NCI-H2171 (cell line): ENCODE measurements around the gene ITGB1.
"Not testable (repeated sequence)": the region's sequence is repeated elsewhere in the genome, so short reads cannot be mapped to it uniquely, and the experiment has no call there.

Source experiments
- DNase-seq: peaks from one replicate; lab custom pipeline; 2025; lab: John Stamatoyannopoulos, UW

ITGB1 gene

DNA sequence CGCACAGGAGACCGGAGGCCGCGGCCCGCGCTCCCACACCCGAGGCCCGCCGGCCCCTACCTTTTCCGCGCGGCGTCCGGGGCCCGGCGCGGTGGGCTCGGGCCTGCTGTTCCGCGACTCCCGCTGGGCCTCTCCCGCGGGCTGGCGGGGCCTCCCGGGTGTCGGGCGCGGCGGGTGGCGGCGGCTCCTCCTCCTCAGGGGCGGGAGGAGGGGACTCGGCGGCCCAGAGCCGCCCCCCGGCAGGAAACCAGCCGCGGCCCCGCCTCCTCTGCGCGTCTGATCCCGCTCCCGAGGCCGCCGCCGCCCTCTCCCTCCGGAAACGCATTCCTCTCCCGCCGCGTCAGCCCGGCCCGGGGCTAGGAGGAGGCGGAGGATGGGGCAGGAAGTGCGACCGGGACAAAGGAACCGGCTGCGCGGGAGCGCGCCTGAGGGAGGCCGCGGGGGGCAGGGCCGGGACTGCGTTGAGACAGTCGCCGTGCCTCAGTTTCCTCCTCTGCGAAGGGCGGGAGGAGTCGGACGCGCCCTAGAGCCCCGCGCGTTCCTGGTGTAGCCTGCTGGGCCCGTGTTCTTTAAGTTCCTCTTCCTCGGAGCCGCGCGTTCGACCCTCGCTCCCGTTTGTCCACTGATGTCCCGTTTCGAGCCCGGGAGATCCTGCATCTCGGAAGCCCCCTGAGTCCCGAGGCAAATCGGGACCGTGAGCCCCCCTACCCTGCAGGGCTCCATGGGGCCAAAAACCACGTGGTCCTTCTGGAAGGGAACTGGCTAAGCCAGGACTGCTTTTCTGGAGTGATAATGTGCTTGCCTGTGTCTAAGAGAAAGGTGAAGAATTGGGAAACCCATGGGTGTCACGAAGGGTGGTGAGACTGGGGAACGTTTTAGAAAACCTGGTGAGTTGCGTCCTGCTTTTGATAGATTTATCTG, at the start of gene ITGB1:
Gene ITGB1 (minus strand): TSS at position 146 of the 921 bp plus-strand sequence. CDS start 22,672 bp downstream, outside the sequence.
- DNase-seq: peak; percentile 88

DNA sequence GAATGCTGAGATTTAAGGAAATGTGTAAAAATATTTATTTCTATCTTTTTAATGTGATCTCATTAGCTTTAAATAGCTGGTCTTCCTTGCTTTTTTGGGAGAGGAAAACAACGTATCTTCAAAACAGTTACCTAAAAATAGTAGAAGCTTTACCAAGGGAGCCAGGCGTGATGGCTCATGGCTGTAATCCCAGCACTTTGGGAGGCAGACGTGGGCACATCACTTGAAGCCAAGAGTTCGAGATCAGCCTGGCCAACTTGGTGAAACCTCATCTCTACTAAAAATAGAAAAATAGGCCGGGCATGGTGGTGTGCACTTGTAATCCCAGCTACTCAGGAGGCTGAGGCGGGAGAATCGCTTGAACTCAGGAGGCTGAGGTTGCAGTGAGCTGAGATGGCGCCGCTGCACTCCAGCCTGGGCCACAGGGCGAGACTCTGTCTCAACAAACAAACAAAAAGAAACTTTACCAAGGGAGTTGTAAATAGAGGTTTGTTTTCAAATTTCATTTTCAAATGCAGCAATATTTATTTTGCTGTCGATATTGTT, 48.4 kb upstream of the ITGB1 start:
- no peak for DNase-seq

DNA sequence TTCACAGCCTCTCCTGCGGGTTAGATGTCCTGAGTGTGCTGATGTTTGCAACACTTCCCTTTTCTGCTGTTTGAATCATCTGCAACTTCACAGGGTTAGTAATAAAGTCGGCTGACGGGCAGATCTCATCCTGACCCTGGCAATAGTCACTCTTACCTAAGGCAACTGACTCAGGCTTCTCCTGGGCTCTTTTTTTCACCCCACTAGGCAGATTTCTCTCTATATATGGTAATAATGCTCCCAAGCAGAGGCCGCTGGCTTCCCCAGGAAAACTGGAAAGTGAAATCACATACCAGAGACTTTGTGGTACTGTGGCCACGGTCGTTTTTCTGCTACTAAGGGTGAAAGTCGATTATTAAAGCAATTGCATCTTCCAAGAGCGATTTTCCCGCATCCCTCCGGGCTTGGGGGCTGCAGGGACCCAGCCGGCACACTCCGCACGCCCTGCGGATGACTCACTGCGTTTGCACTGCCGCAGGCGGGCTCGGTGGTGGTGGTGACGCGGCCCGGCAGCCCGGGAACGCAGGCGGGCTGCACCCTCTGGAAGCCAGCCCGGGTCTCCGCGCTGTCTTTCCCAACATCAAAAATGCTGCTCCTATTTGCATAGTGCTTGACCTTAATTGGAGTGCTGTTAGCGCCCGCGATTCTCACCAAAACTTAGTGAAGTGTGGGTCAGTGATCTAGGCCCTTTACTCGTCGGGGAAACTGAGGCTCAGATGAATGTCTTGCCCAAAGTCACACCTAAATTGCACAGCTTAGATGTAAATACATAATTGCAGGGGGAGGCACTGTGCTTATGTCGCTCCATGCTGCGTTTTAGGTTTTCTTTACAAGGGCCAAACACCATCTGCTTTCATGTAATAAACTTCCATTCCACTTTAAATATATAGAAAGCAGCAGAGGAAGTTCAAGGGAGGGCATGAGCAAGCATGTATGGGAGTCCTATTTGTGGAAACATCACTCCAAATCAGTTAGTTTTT, 47.6 kb upstream of the ITGB1 start:
- no peak for DNase-seq

DNA sequence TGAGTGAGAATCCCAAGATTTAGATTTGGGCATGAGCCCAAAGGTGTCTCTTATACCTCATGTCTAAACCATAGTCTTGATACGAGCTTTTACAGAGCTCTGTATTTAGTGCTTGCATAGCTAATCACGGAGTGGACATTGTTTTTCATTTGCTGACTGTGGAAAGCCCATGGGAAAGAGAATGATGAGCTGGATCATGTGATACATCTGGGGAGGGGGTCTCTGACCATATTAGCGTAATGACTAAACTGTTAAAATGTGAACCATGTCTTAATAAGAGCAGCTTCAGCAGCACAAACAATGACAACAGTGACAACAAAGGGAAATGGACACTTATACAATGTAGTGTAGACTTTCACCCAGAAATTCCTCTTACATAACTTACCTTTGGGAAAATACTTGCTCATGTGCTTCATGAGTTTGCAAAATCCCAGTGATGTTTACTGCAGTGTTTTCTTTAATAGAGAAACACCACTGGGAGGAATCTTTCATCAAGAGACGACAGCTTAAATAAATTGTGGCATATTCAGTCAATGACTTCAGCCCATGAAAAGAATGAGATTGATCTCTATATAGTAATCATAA, 44.0 kb upstream of the ITGB1 start:
- no peak for DNase-seq

DNA sequence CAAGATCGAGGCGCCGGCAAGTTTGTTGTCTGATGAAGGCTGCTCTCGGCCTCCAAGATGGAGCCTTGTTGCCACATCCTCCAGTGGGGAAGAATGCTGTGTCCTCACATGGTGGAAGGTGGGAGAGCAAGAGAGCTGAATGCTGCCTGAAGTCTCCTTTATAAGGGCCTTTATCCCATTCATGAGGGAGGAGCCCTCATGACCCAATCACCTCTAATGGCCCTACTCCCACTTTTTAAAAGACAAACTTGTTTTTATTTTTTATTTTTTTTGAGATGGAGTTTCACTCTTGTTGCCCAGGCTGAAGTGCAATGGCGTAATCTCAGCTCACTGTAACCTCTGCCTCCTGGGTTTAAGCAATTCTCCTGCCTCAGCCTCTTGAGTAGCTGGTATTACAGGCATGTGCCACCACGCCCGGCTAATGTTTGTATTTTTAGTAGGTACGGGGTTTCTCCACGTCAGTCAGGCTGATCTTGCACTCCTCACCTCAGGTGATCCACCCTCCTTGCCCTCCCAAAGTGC, 40.1 kb upstream of the ITGB1 start:
- DNase-seq: not testable (repeated sequence)

DNA sequence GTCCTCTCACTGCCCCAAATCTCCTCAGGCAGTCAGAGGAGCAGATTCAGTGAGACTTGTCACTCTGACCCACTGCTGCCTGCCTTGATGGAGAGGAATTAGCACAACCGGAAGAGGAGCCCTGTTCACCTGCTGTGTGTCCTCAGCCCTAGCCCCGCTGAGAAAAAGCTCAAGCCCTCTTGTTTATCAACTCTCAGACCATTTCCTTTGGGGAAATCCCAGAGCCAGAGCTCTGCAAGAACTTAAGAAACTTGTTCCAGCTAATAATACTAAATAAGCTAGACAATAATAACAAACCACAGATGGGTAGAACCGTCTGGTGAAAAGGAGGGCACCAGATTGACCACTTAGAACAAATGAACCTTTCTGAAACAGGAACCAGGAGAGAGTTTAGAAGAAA, 37.7 kb upstream of the ITGB1 start:
- no peak for DNase-seq

DNA sequence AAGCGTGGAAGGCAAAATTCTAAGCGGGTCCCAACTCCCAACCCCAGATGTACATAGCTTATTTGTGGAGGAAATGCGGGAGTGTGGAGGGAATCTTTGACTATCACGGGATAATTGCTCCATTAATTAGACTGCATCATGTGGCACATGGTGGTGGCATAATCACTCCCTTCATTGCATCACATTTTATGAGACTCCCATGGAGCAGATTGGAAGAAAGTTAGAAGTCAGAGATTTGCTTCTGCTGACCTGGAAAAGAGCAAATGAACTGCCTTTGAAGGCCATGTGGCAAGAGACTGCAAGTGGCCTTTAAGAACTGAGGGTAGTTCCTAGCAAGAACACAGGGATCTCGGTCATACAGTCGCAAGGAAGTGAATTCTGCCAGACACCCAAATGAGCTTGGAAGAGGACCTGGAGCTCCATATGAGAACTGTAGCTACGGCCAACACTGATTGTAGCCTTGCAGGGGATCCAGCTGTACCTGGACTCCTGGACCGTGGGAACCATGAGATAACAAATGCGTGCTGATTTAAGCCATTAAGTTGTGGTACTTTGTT, 37.1 kb upstream of the ITGB1 start:
- DNase-seq: no peak

DNA sequence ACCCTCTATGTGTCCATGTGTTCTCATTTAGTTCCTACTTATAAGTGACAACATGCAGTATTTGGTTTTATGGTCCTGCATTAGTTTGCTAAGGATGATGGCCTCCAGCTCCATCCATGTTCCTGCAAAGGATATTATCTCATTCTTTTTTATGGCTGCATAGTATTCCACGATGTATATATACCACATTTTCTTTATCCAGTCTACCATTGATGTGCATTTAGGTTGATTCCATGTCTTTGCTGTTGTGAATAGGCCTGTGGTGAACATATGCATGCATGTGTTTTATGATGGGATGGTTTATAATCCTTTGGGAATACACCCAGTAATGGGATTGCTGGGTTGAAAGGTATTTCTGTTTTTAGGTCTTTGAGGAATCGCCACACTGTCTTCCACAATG, 36.6 kb upstream of the ITGB1 start:
- not testable (repeated sequence) for DNase-seq

DNA sequence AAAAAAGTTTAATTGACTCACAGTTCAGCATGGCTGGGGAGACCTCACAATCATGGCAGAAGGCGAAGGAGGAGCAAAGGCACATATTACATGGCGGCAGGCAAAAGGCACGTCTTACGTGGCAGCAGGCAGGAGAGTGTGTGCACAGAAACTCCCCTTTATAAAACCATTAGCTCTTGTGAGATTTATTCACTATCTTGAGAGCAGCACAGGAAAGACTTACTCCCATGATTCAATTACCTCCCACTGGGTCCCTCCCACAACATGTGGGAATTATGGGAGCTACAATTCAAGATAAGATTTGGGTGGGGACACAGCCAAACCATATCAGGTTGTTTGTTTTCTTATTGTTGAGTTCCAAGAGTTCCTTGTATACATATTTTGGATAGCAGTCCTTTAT, 34.3 kb upstream of the ITGB1 start:
- DNase-seq: not testable (repeated sequence)

DNA sequence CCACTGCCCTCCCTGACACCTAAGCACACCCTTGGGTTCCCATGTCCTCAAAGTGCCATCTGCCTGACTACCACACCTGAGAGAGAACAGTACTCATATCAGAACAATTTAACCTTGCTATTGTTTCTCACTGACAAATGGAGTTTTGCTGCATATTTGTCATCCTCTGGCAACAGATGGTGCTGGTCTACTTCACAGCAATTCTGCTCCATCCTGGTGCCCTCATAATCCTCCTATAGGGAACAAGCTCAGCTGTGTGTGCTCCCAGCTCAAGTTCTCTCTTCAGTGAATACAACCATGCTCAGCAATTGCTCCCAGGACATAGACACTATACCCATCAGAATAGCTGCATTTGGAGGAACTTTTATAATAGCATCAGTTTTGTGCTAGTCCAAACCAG, 32.8 kb upstream of the ITGB1 start:
- DNase-seq: no peak

DNA sequence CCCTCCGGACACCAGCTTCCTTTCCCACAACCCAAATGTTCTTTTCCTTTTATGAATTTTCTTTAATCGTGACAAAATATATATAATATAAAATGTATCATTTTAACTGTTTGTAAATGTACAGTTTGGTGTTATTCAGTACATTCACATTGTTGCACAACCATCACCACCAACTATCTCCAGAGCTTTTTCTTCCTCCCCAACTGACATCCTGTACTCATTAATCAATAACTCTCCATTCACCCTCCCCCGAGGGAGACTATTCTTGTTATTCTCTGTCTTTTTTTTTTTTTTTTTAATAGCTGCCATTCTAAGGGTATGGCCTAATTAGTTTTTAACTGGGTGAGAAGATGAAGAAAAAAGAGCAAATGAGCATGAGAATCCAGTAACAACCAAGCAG, 30.6 kb upstream of the ITGB1 start:
- DNase-seq: no peak

DNA sequence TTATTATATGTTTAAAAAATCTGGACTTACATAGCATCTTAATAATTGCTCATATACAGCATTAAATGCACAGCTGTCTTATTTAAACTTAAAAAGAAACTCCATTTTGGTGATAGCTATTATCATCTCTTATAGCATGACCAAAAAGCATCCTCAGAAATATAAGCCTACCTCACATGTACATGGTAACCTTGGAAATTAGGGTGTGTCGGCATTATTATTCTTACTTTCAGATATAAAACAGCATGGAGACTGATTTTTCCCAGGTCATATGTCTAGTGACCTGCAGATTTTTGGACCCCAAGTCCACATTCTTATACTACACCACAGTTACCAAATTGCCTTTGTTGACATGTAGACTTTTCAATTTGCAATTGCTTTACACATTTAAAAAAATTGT, 29.1 kb upstream of the ITGB1 start:
- no peak for DNase-seq

DNA sequence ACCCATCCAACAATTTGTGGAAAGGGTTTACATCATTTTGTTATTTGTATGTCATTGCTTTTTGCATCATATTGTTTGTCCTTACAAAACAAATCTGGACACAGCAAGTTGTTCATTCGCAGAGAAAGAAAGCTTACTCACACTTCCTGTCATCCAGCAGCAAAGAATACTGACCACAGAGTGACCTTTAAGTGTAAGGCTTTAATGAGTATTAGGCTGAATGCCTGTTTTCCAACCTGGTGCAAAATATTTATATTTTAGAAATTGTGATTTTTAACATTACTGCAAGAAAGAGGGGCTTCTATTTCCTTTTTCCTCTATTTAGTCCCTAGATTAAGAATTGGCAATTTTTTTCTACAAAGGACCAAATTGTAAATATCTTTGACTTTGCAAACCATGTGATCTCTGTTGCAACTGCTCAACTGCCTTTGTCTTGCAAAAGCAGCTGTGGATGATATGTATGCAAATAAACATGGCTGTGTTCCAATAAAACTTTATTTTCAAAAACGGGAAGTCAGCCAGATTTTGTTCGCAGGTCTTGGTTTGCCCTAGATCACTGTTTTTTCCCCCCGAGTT, 27.8 kb upstream of the ITGB1 start:
- DNase-seq: no peak

DNA sequence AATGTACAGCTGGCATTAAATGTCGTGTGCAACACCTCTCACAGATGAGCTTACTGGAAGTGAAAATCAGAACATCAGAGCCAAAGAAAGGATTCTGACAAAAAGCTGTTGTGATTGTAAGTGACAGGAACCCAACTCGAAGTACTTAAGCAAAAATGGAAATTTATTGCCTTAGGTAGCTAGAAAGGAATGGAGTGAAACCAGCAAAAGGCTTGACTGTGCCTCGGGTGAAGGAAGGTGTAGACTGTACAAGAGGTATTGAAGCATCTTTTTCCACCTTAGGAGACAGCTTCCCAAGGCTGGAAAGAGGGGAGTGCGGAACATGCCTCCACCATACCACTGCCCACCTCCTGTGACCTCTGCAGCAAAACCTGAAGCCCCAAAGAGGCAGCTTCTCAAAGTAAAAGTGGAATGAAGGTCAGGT, 27.3 kb upstream of the ITGB1 start:
- no peak for DNase-seq

DNA sequence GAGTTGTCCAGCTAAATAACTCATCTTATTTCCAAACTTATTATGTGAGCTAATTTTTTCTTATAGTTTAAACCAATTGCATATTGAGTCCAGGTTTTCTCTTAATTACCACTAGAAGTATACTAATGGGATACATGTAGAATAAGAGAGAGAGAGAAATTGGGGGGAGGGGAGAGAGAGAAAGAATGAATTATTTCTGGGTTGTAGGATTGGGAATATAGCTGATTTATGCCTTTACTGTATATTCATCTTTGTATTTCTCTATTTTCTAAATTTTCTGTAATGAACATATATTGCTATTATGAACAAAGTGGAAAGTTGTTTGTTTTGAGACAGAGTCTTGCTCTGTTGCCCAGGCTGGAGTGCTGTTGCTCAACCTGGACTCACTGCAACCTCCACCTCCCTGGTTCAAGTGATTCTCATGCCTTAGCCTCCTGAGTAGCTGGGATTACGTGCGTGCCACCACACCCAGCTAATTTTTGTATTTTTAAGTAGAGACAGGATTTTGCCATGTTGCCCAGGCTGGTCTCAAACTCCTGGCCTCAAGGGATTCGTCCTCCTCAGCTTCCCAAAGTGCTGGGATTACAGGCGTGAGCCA, 26.1 kb upstream of the ITGB1 start:
- DNase-seq: no peak

DNA sequence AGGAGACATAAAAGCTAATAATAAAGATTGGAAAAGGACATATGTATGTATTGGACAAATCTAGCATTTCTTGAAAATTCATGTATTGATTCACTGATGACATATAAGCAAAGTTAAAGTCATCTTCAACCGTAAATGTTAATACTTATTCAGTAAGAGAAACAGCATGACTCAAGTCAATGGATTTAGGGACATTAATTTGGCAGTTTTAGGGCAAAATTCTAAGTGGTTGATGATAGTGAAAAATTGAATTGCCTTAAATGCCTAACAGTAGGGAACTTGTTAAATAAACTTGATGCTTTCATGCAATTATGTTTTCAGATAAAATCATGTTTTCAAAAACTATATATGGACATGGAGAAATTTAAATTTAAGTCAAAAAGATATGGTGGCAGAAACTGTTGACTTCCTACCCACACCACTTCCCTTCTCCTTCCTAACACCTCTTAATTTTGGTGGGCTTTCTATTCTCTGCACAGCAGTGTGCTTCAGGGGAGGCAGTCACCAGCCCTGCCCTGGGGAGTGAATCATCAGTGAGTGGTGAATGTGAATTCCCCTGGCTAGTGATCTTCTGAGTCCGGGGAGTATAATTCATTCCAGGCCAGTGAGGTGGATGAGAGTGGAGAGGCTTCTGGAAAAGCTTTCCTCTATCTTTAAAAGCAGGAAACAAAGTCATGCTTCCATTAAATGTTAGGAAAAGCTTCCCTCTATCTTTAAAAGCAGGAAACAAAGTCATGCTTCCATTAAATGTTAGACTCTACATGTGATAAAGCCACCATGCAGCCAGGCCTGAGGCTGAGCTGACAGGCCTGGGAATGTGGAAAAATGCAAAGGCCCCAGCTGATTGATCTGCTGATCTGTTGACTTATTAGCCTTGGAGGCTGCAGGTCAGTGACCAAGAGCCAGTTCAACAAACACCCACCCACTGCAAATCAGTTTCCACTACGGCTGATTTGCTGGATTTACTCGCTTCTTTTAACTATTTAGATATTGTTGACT, 25.2 kb upstream of the ITGB1 start:
- no peak for DNase-seq

DNA sequence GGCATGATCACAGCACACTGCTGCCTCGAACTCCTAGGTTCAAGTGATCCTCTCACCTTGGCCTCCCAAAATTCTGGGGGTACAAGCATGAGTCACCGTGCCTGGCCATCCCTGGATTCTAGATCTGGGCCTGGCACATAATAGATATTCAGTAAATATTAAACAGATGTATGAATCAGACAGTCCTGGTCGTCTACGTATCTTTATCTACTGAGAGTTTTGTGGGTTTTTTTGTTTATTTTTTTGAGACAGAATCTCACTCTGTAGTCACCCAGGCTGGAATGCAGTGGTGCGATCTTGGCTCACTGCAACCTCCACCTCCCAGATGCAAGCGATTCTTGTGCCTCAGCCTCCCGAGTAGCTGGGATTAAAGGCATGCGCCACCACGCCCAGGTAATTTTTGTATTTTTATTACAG, 24.3 kb upstream of the ITGB1 start:
- DNase-seq: no peak

DNA sequence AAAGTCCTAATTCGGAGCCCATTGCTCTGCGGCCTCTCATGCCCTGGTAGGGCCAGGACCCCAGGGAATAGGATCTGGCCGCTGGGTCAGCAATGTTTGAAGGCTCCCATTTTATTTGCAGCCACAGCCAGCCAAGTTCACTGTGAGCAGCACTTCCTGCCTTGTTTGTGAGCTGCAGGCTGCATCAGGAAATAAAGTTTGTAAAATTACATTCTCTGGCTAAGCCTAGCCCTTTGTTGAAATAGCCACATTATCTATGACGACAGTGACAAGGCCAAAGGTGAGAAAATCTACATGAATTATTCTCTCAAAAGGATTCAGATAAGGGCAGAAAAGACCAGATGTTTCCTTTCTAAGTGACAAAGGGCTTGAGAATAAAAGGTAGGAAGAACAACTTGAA, 23.7 kb upstream of the ITGB1 start:
- DNase-seq: no peak
